Central memory CD8-positive, alpha-beta T cell (primary cell): ENCODE results near the gene CD163.
"Not testable (repeated sequence)": the region's sequence is repeated elsewhere in the genome, so short reads cannot be mapped to it uniquely, and the experiment has no call there.

ENCODE experiments used
- ATAC-seq: fragments of 150-1000 bp; cut with Tn5 transposase; replicated peaks from 2 replicates; pipeline ENCODE4 v1.10.0; 2022; ENCODE audit warnings: mild to moderate bottlenecking, moderate FRiP score, moderate number of reproducible peaks; ENCODE audit not compliant: poor library complexity, severe bottlenecking; ENCODE audit errors: extremely low read depth
- DNase-seq, 2 donors: peaks; one replicate each; pipeline ENCODE4 v3.0.0; 2021; ENCODE audit warnings: low spot score in 2 of 2
- H3K27ac Mint-ChIP-seq: one replicate; pipeline ENCODE4 v1.8.0; 2022; ENCODE audit warnings: low read depth, mild to moderate bottlenecking, moderate library complexity, mixed read lengths
- H3K27me3 Mint-ChIP-seq: one replicate; pipeline ENCODE4 v1.8.0; 2022; ENCODE audit warnings: mixed read lengths
- H3K36me3 Mint-ChIP-seq: one replicate; pipeline ENCODE4 v1.8.0; 2022; ENCODE audit warnings: mild to moderate bottlenecking, moderate library complexity, mixed read lengths; ENCODE audit not compliant: insufficient read depth
- H3K4me1 Mint-ChIP-seq: one replicate; pipeline ENCODE4 v1.8.0; 2022; ENCODE audit warnings: mixed read lengths
- H3K4me3 Mint-ChIP-seq: one replicate; pipeline ENCODE4 v1.8.0; 2022; ENCODE audit warnings: mild to moderate bottlenecking, moderate library complexity, mixed read lengths
- H3K9me3 Mint-ChIP-seq: one replicate; pipeline ENCODE4 v1.8.0; 2022; ENCODE audit warnings: mixed read lengths

The CD163 gene

GRCh38 chr12:7503686-7504415 lies at the start of gene CD163:
Gene CD163 (minus strand): TSS chr12:7503777. CDS start chr12:7503690, 87 bp downstream.
- Mint-ChIP-seq H3K4me3 (no peak within 1 kb of the TSS), H3K36me3 (no peaks in the 10 kb centered on the region), H3K9me3 (no peaks in the 10 kb centered on the region), H3K27ac (no peak within 1 kb of the TSS), H3K4me1 (no peaks in the 10 kb centered on the region), H3K27me3 (peaks cover 81% of the 10 kb centered on the region)
- ATAC-seq (no peak), DNase-seq (no peak)

GRCh38 chr12:7542813-7543212 lies 39.2 kb upstream of the CD163 start:
- Mint-ChIP-seq H3K4me3 (no peak overlapping the region), H3K36me3 (no peaks in the 10 kb centered on the region), H3K27me3 (peaks cover 83% of the 10 kb centered on the region), H3K4me1 (no peaks in the 10 kb centered on the region), H3K27ac (no peak overlapping the region), H3K9me3 (no peaks in the 10 kb centered on the region)
- DNase-seq (no peak), ATAC-seq (no peak)

- no peaks in the 10 kb centered on the region for H3K36me3 Mint-ChIP-seq
- no peaks in the 10 kb centered on the region for H3K9me3 Mint-ChIP-seq
- no peak overlapping the region for H3K4me3 Mint-ChIP-seq
- no peak overlapping the region for H3K27ac Mint-ChIP-seq
- H3K4me1 Mint-ChIP-seq = no peaks in the 10 kb centered on the region
- no peak for DNase-seq
- ATAC-seq = no peak
- H3K27me3 Mint-ChIP-seq = peaks cover 83% of the 10 kb centered on the region
These were observed 38.5 kb upstream of the CD163 start for GRCh38 chr12:7542046-7542445.

GRCh38 chr12:7514416-7514815 lies 10.8 kb upstream of the CD163 start:
- Mint-ChIP-seq H3K27ac (no peak overlapping the region), H3K27me3 (peaks cover 82% of the 10 kb centered on the region), H3K36me3 (no peaks in the 10 kb centered on the region), H3K4me3 (no peak overlapping the region), H3K9me3 (no peaks in the 10 kb centered on the region), H3K4me1 (no peaks in the 10 kb centered on the region)
- no peak for ATAC-seq
- no peak for DNase-seq

- Mint-ChIP-seq H3K4me1 (no peaks in the 10 kb centered on the region), H3K4me3 (no peak overlapping the region), H3K27ac (no peak overlapping the region), H3K36me3 (no peaks in the 10 kb centered on the region), H3K9me3 (no peaks in the 10 kb centered on the region), H3K27me3 (peaks cover 97% of the 10 kb centered on the region)
- DNase-seq (no peak), ATAC-seq (no peak)
These were observed 9.0 kb upstream of the CD163 start for GRCh38 chr12:7512553-7512952.

- H3K36me3 Mint-ChIP-seq, ATAC-seq, H3K27ac Mint-ChIP-seq, DNase-seq, H3K4me1 Mint-ChIP-seq, H3K4me3 Mint-ChIP-seq, H3K9me3 Mint-ChIP-seq: not testable (repeated sequence)
- peaks cover 83% of the 10 kb centered on the region for H3K27me3 Mint-ChIP-seq
These were observed 6.4 kb upstream of the CD163 start for GRCh38 chr12:7509793-7510470.

GRCh38 chr12:7502612-7503011 lies 965 bp downstream of the CD163 start:
- no peak for DNase-seq

GRCh38 chr12:7501031-7501588 lies 2.5 kb downstream of the CD163 start:
- DNase-seq (no peak), ATAC-seq (no peak)
- Mint-ChIP-seq H3K27ac (no peak overlapping the region), H3K4me3 (no peak overlapping the region), H3K9me3 (no peaks in the 10 kb centered on the region), H3K27me3 (peaks cover 90% of the 10 kb centered on the region), H3K4me1 (no peaks in the 10 kb centered on the region), H3K36me3 (no peaks in the 10 kb centered on the region)

More at GRCh38 chr12:7502612-7503011, 965 bp downstream of the CD163 start:
- Mint-ChIP-seq H3K9me3 (no peaks in the 10 kb centered on the region), H3K4me1 (no peaks in the 10 kb centered on the region), H3K27ac (no peak overlapping the region), H3K27me3 (peaks cover 81% of the 10 kb centered on the region), H3K36me3 (no peaks in the 10 kb centered on the region), H3K4me3 (no peak overlapping the region)
- ATAC-seq = no peak

GRCh38 chr12:7499636-7500035 lies 3.9 kb downstream of the CD163 start:
- Mint-ChIP-seq H3K36me3 (no peaks in the 10 kb centered on the region), H3K9me3 (no peaks in the 10 kb centered on the region), H3K27me3 (peaks cover 94% of the 10 kb centered on the region), H3K4me1 (no peaks in the 10 kb centered on the region), H3K4me3 (no peak overlapping the region), H3K27ac (no peak overlapping the region)
- DNase-seq = no peak
- ATAC-seq = no peak

- ATAC-seq (no peak), DNase-seq (no peak)
- no peaks in the 10 kb centered on the region for H3K9me3 Mint-ChIP-seq
- no peaks in the 10 kb centered on the region for H3K4me1 Mint-ChIP-seq
- H3K4me3 Mint-ChIP-seq = no peak overlapping the region
- H3K36me3 Mint-ChIP-seq = no peaks in the 10 kb centered on the region
- H3K27ac Mint-ChIP-seq = no peak overlapping the region
- H3K27me3 Mint-ChIP-seq = peaks cover 86% of the 10 kb centered on the region
These were observed 4.8 kb downstream of the CD163 start for GRCh38 chr12:7498809-7499208.

GRCh38 chr12:7497661-7498060 lies 5.9 kb downstream of the CD163 start:
- ATAC-seq (no peak), DNase-seq (no peak)
- Mint-ChIP-seq H3K4me3 (no peak overlapping the region), H3K36me3 (no peaks in the 10 kb centered on the region), H3K9me3 (no peaks in the 10 kb centered on the region), H3K27me3 (peaks cover 78% of the 10 kb centered on the region), H3K4me1 (no peaks in the 10 kb centered on the region), H3K27ac (no peak overlapping the region)

- Mint-ChIP-seq H3K9me3 (no peaks in the 10 kb centered on the region), H3K27me3 (peaks cover 76% of the 10 kb centered on the region), H3K4me3 (no peak overlapping the region), H3K27ac (no peak overlapping the region), H3K36me3 (no peaks in the 10 kb centered on the region), H3K4me1 (no peaks in the 10 kb centered on the region)
- DNase-seq (no peak), ATAC-seq (no peak)
These were observed 7.1 kb downstream of the CD163 start for GRCh38 chr12:7496451-7496850.

- H3K36me3 Mint-ChIP-seq = no peaks in the 10 kb centered on the region
- peaks cover 79% of the 10 kb centered on the region for H3K27me3 Mint-ChIP-seq
- DNase-seq (no peak), ATAC-seq (no peak)
- H3K4me1 Mint-ChIP-seq = no peaks in the 10 kb centered on the region
- H3K27ac Mint-ChIP-seq = no peak overlapping the region
- H3K9me3 Mint-ChIP-seq = no peaks in the 10 kb centered on the region
- H3K4me3 Mint-ChIP-seq = no peak overlapping the region
These were observed 8.4 kb downstream of the CD163 start for GRCh38 chr12:7495136-7495535.
